Activated T-helper 1 cell treated with anti-CD3 and anti-CD28 coated beads, Interleukin-12 subunit alpha, Interleukin-12 subunit beta, Interleukin-2, Interleukin-4 antibody, amounts not matched to agents 30 ng/mL and 10 ng/mL and 1 ng/mL, durations not matched to agents 14 hours and 24 hours and 36 hours (primary cell): ENCODE data around the gene PSIP1. TPM values are rescaled to one million over a fixed set of nuclear protein-coding genes. Genes with fewer than 3 reads are reported as not detected.
A peak's percentile ranks its signal among the peaks of the same experiment; 100 is the strongest.

Experiments
- DNase-seq: peaks from one replicate; pipeline ENCODE4 v3.0.0; 2021; ENCODE audit warnings: low spot score
- H3K27ac Mint-ChIP-seq: one replicate; pipeline ENCODE4 v1.8.0; 2021; ENCODE audit warnings: mild to moderate bottlenecking, mixed read lengths
- H3K27me3 Mint-ChIP-seq: one replicate; pipeline ENCODE4 v1.8.0; 2022; ENCODE audit warnings: mild to moderate bottlenecking, moderate library complexity, mixed read lengths; ENCODE audit not compliant: insufficient read depth
- H3K36me3 Mint-ChIP-seq: one replicate; pipeline ENCODE4 v1.8.0; 2021; ENCODE audit warnings: low read depth, mixed read lengths
- H3K4me1 Mint-ChIP-seq: one replicate; pipeline ENCODE4 v1.8.0; 2021; ENCODE audit warnings: low read depth, mixed read lengths
- H3K4me3 Mint-ChIP-seq: one replicate; pipeline ENCODE4 v1.8.0; 2021; ENCODE audit warnings: mild to moderate bottlenecking, moderate library complexity, mixed read lengths
- H3K9me3 Mint-ChIP-seq: one replicate; pipeline ENCODE4 v1.8.0; 2021; ENCODE audit warnings: mixed read lengths
- intact Hi-C: fragments of 100-400 bp; cut with micrococcal nuclease; formaldehyde crosslinking; loops from one replicate; pipeline ENCODE4 v1.15.1; 2024
- total RNA-seq: library from RNA; stranded (reverse); gene quantifications from 2 replicates; pipeline ENCODE4 v1.2.3, GENCODE V29; 2022

PSIP1 gene
- total RNA-seq, 1 donor from 2014 or later, result 90.6 TPM

GRCh38 chr9:15524845-15525455, 14.2 kb upstream of the PSIP1 start:
- Mint-ChIP-seq H3K27me3 (peaks cover 10% of the 10 kb centered on the region), H3K4me1 (no peaks in the 10 kb centered on the region), H3K9me3 (no peaks in the 10 kb centered on the region), H3K36me3 (no peaks in the 10 kb centered on the region), H3K4me3 (no peak overlapping the region), H3K27ac (no peak overlapping the region)
- intact Hi-C loops, result no loop called here
- no peak for DNase-seq

DNA sequence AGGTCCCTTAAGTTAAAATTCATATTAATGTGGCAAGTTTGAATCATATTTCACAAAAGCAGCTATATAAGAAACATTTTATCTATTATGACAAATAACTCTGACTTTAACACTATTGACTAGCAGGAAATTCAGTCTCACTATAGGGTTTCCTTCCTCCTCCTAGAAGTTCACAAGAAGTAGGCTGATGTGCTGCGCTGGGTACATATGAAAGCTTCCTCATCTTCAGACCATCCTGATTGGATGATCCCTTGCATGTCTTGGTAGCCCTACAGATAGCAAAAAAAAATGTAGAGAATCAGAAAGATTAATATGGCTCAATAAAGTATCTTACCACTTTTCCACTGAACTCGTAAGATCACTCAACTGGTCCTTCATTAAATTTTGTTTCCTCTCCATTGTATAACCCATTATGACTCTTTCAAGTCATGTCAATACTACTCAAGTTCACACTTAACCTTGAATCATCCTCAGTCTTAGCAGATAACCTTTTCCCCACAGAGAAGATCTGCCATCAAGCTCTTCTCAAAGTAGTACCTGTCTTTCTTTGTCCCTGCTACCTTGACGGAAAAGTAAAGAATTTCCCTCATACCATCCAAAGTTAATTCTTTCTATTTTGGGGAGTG, 11.5 kb upstream of the PSIP1 start:
- Mint-ChIP-seq H3K36me3 (no peaks in the 10 kb centered on the region), H3K27ac (no peak overlapping the region), H3K4me3 (no peak overlapping the region), H3K27me3 (peaks cover 17% of the 10 kb centered on the region), H3K4me1 (no peaks in the 10 kb centered on the region), H3K9me3 (no peaks in the 10 kb centered on the region)
- intact Hi-C loops, result no loop called here
- DNase-seq, result no peak

GRCh38 chr9:15521254-15521653, 10.5 kb upstream of the PSIP1 start:
- Mint-ChIP-seq H3K4me3 (no peak overlapping the region), H3K36me3 (no peaks in the 10 kb centered on the region), H3K9me3 (no peaks in the 10 kb centered on the region)

GRCh38 chr9:15519831-15520230, 9.1 kb upstream of the PSIP1 start:
- Mint-ChIP-seq H3K27ac (no peak overlapping the region), H3K4me3 (no peak overlapping the region), H3K4me1 (no peaks in the 10 kb centered on the region), H3K27me3 (peaks cover 12% of the 10 kb centered on the region), H3K36me3 (no peaks in the 10 kb centered on the region), H3K9me3 (no peaks in the 10 kb centered on the region)
- no peak for DNase-seq
- intact Hi-C loops, result no loop called here

More at GRCh38 chr9:15521254-15521653, 10.5 kb upstream of the PSIP1 start:
- peaks cover 13% of the 10 kb centered on the region for H3K27me3 Mint-ChIP-seq
- DNase-seq, result no peak
- intact Hi-C loops, result no loop called here
- H3K4me1 Mint-ChIP-seq, result no peaks in the 10 kb centered on the region
- H3K27ac Mint-ChIP-seq, result no peak overlapping the region

GRCh38 chr9:15513335-15513734, 2.6 kb upstream of the PSIP1 start:
- H3K36me3 Mint-ChIP-seq, result peaks cover 10% of the 10 kb centered on the region
- peaks cover 4% of the 10 kb centered on the region for H3K27me3 Mint-ChIP-seq
- intact Hi-C loops, result loop anchor here (5.0 kb wide), 2 partner anchors 236 to 301 kb away; no protein-coding TSS in a partner anchor
- H3K4me1 Mint-ChIP-seq, result peaks cover 34% of the 10 kb centered on the region
- DNase-seq, result no peak
- no peak overlapping the region for H3K4me3 Mint-ChIP-seq
- H3K27ac Mint-ChIP-seq, result no peak overlapping the region
- no peaks in the 10 kb centered on the region for H3K9me3 Mint-ChIP-seq

DNA sequence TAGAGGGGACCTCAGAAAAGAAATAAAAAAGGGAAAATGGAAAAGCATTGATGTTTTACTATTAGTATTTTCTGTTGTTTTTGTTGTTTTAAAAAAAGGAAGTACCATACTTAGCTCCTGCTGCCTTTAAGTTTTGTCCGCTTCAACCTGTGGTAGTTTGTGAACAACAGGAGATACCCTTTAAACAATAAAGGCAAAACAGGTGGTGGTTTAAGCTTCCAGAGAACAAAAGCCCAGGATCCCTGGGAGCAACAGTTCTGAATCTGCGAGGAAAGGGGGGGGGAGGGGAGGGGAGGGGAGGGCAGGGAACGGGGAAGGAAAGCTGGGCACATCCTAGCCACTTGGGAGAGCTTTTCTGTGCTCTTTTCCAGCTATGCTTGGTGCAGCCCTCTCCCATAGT, 2.1 kb upstream of the PSIP1 start:
- Mint-ChIP-seq H3K36me3 (peaks cover 14% of the 10 kb centered on the region), H3K4me3 (no peak overlapping the region), H3K27ac (no peak overlapping the region), H3K9me3 (no peaks in the 10 kb centered on the region), H3K4me1 (peaks cover 38% of the 10 kb centered on the region), H3K27me3 (peaks cover 4% of the 10 kb centered on the region)
- intact Hi-C loops, result loop anchor here (5.0 kb wide), 2 partner anchors 236 to 301 kb away; no protein-coding TSS in a partner anchor
- DNase-seq, result no peak

- H3K9me3 Mint-ChIP-seq, result no peaks in the 10 kb centered on the region
- DNase-seq, result no peak
- intact Hi-C loops, result loop anchor here (5.0 kb wide), 2 partner anchors 235 to 300 kb away; no protein-coding TSS in a partner anchor
- H3K27me3 Mint-ChIP-seq, result peaks cover 4% of the 10 kb centered on the region
- peaks cover 16% of the 10 kb centered on the region for H3K36me3 Mint-ChIP-seq
- peaks cover 40% of the 10 kb centered on the region for H3K4me1 Mint-ChIP-seq
- peak overlapping the region; percentile 1 for H3K27ac Mint-ChIP-seq
- no peak overlapping the region for H3K4me3 Mint-ChIP-seq
Measured at GRCh38 chr9:15512204-15512603, 1.4 kb upstream of the PSIP1 start.

- Mint-ChIP-seq H3K9me3 (no peaks in the 10 kb centered on the region), H3K4me1 (peaks cover 56% of the 10 kb centered on the region)
Measured at GRCh38 chr9:15509931-15510788, 610 bp downstream of the PSIP1 start.

DNA sequence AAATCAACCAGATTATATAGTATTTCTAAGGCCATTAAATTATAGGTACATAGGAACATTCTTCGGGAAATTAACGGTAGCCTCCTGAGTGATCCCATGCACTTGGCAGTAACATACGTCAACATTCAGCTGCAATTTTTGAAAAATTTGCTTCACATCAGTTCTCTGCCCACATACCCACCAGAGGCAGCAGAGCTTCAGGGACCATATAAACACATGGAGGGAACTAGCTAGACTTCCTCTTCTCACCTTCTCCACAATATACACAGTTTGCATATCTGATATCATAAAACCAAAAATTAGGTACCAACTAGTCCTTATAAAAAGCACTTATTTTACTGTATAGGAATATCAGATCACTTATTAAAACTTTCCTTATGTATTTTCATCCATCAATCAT, 4.8 kb downstream of the PSIP1 start:
- H3K4me3 Mint-ChIP-seq, result no peak overlapping the region
- H3K4me1 Mint-ChIP-seq, result peaks cover 62% of the 10 kb centered on the region
- H3K9me3 Mint-ChIP-seq, result no peaks in the 10 kb centered on the region
- DNase-seq, result no peak
- H3K27me3 Mint-ChIP-seq, result peaks cover 4% of the 10 kb centered on the region
- H3K36me3 Mint-ChIP-seq, result peaks cover 52% of the 10 kb centered on the region
- intact Hi-C loops, result no loop called here
- no peak overlapping the region for H3K27ac Mint-ChIP-seq

More at GRCh38 chr9:15509931-15510788, 610 bp downstream of the PSIP1 start:
- peak overlapping the region; percentile 97 for H3K27ac Mint-ChIP-seq
- peaks cover 33% of the 10 kb centered on the region for H3K36me3 Mint-ChIP-seq
- DNase-seq, result peak; percentile 51
- H3K27me3 Mint-ChIP-seq, result peaks cover 4% of the 10 kb centered on the region
- intact Hi-C loops, result loop anchor here (2.0 to 5.0 kb wide), 5 partner anchors 23 to 298 kb away; no protein-coding TSS in a partner anchor
- H3K4me3 Mint-ChIP-seq, result peak overlapping the region; percentile 96

DNA sequence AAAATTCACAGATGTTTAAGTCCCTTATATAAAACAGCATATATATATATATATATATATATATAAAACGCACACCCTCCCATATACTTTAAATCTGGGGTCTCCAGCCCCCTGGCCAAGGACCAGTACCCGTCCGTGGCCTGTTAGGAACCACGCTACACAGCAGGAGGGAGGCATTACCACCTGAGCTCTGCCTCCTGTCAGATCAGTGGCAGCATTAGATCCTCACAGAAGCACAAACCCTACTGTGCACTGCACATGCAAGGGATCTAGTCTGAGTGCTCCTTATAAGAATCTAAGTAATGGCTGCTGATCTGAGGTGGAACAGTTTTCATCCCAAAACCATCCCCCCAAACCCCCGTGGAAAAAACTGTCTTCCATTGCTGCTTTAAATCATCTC, 9.0 kb downstream of the PSIP1 start:
- intact Hi-C loops, result loop anchor here (1.0 kb wide), 2 partner anchors 31 to 104 kb away; no protein-coding TSS in a partner anchor
- Mint-ChIP-seq H3K36me3 (peaks cover 44% of the 10 kb centered on the region), H3K9me3 (no peaks in the 10 kb centered on the region), H3K27me3 (no peaks in the 10 kb centered on the region), H3K27ac (no peak overlapping the region), H3K4me1 (peaks cover 48% of the 10 kb centered on the region), H3K4me3 (no peak overlapping the region)
- DNase-seq, result no peak

DNA sequence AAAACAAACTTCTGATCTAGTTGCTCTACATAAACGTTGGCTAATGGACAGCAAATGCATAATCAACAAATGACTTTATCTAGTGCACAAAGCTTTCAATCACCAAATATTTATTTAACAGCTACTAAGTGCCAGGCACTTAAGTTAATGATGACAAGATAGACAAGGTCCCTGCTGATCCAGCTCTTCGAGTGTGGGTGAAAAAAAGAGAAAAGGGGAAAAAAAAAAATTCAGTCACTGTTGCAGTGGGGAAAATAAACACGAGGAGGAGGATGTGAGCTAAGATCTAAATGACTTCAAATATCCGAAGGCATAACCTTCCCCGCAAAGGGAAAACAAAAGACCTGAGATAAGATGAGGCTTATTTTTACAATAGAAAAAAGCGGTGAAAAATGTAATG, 9.6 kb downstream of the PSIP1 start:
- peaks cover 46% of the 10 kb centered on the region for H3K4me1 Mint-ChIP-seq

DNA sequence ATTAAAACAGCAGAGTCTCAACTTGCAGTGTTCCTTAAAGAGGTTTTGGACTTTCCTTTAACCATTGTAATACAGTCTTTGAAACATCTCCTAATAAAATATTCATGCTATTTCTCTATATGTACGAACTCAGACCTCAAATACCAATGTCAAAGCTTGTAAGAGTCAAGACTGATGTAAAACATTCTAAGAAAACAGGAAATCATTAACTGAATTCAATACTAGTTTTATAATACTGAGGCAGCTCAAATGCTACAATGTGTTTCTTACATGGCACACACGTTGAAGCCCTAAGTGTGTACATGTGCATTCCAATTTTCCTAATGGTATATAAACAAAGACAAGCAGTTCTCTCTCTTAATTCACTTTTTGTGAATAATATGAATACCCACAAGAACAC, 11.6 kb downstream of the PSIP1 start:
- Mint-ChIP-seq H3K9me3 (no peaks in the 10 kb centered on the region), H3K27me3 (no peaks in the 10 kb centered on the region), H3K27ac (no peak overlapping the region), H3K36me3 (peaks cover 35% of the 10 kb centered on the region), H3K4me1 (peaks cover 41% of the 10 kb centered on the region), H3K4me3 (no peak overlapping the region)
- intact Hi-C loops, result no loop called here
- DNase-seq, result no peak

More for the DNA sequence above, 9.6 kb downstream of the PSIP1 start:
- H3K27ac Mint-ChIP-seq, result peak overlapping the region; percentile 25
- no peak overlapping the region for H3K4me3 Mint-ChIP-seq
- intact Hi-C loops, result loop anchor here (1.0 kb wide), 2 partner anchors 32 to 105 kb away; no protein-coding TSS in a partner anchor
- DNase-seq, result no peak
- no peaks in the 10 kb centered on the region for H3K27me3 Mint-ChIP-seq
- no peaks in the 10 kb centered on the region for H3K9me3 Mint-ChIP-seq
- H3K36me3 Mint-ChIP-seq, result peaks cover 40% of the 10 kb centered on the region
